Mucosa of stomach (tissue), 1 donor: ENCODE results near the gene NR2C1.

Source experiments
- H3K27me3 ChIP-seq: one replicate; pipeline ENCODE4 v1.7.0; 2013; ENCODE audit warnings: mild to moderate bottlenecking, low read length; ENCODE audit not compliant: control insufficient read depth, insufficient read depth
- H3K36me3 ChIP-seq: one replicate; pipeline ENCODE4 v1.7.0; 2013; ENCODE audit warnings: low read length; ENCODE audit not compliant: control insufficient read depth, insufficient read depth
- H3K4me1 ChIP-seq: one replicate; pipeline ENCODE4 v1.7.0; 2013; ENCODE audit warnings: mild to moderate bottlenecking, low read length; ENCODE audit not compliant: control insufficient read depth, insufficient read depth
- H3K4me3 ChIP-seq: one replicate; pipeline ENCODE4 v1.7.0; 2013; ENCODE audit warnings: low read length
- H3K9ac ChIP-seq: one replicate; pipeline ENCODE4 v1.7.0; 2013; ENCODE audit warnings: mild to moderate bottlenecking, low read length, moderate library complexity
- H3K9me3 ChIP-seq: one replicate; pipeline ENCODE4 v1.7.0; 2013; ENCODE audit warnings: mild to moderate bottlenecking, low read length, moderate library complexity; ENCODE audit not compliant: control insufficient read depth
- donor health status: Pancreatic carcinoma.

NR2C1 gene

GRCh38 chr12:95072900-95073697 is at the start of gene NR2C1:
TSS of gene NR2C1 (minus strand) at chr12:95073618. CDS start at chr12:95067384, 6,234 bp downstream.
- H3K27me3 ChIP-seq, result no peaks in the 10 kb centered on the region
- H3K9ac ChIP-seq, result peak within 1 kb of the TSS; percentile 94
- no peaks in the 10 kb centered on the region for H3K36me3 ChIP-seq
- peak within 1 kb of the TSS; percentile 97 for H3K4me3 ChIP-seq
- no peaks in the 10 kb centered on the region for H3K4me1 ChIP-seq
- no peaks in the 10 kb centered on the region for H3K9me3 ChIP-seq

DNA sequence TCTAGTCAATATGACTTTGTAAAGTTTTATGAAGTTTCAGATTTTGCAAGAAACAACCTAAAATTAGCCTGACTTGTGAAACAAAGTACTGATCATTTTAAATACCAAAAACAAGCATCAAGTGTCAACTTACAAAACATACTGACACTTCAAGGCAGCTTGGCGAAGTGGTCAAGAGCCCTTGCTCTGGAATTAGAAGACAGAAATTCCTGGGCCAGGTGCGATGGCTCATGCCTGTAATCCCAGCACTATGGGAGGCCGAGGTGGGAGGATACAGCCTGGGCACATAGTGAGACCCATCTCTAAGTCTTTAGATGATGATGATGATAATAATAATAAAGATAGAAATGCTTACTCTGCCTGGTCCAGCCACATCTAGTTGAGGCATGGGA is 45.4 kb upstream of the NR2C1 start:
- H3K4me3 ChIP-seq, result no peak overlapping the region
- H3K4me1 ChIP-seq, result peaks cover 9% of the 10 kb centered on the region
- no peaks in the 10 kb centered on the region for H3K36me3 ChIP-seq
- H3K27me3 ChIP-seq, result no peaks in the 10 kb centered on the region
- no peaks in the 10 kb centered on the region for H3K9me3 ChIP-seq
- no peak overlapping the region for H3K9ac ChIP-seq

DNA sequence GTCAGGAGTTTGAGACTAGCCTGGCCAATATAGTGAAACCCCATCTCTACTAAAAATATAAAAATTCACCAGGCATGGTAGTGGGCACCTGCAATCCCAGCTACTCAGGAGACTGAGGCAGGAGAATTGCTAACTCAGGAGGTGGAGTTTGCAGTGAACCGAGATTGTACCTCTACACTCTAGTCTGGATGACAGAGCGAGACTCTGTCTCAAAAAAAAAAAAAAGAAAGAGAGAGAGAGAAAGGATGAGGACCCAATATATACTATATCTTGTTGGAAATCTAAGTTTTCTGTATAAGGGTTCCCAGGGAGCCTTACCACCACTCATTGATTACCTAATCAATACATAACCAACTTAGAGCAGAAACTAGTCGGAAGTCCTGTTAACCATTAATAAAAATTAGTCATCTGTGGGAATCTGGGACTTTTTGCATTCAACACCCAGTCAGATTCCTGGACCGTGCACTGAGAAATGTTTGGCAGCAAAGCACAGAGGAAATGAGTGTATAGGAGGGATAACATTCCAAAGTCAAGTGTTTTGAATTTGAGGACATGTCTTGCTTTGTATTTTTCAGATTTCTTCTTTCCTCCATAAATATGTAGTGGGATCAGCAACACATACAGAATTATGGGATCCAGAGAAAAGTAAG is 44.8 kb upstream of the NR2C1 start:
- H3K36me3 ChIP-seq, result no peaks in the 10 kb centered on the region
- H3K9ac ChIP-seq, result no peak overlapping the region
- H3K4me3 ChIP-seq, result no peak overlapping the region
- H3K4me1 ChIP-seq, result peaks cover 9% of the 10 kb centered on the region
- H3K9me3 ChIP-seq, result no peaks in the 10 kb centered on the region
- H3K27me3 ChIP-seq, result no peaks in the 10 kb centered on the region

DNA sequence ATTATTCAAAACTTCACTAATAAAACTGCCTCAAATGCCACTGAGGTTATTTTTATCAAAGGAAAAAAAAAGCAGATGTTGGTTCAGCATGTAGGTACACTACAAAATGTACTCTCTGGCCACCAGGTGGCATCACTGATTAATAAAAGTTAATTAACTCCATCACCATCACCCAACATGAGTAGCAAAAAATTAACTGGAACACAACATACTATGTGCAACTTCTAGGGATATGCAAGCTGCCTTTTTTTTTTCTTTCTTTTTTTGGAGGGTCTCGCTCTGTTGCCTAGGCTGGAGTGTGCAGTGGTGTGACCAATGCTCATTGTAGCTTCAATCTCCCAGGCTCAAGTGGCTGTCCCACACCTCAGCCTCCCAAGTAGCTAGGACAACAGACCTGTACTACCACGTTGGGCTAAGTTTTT is 43.8 kb upstream of the NR2C1 start:
- no peaks in the 10 kb centered on the region for H3K9me3 ChIP-seq
- H3K36me3 ChIP-seq, result no peaks in the 10 kb centered on the region
- H3K4me1 ChIP-seq, result peaks cover 9% of the 10 kb centered on the region
- H3K9ac ChIP-seq, result peak overlapping the region; percentile 27
- H3K4me3 ChIP-seq, result peak overlapping the region; percentile 5
- no peaks in the 10 kb centered on the region for H3K27me3 ChIP-seq

DNA sequence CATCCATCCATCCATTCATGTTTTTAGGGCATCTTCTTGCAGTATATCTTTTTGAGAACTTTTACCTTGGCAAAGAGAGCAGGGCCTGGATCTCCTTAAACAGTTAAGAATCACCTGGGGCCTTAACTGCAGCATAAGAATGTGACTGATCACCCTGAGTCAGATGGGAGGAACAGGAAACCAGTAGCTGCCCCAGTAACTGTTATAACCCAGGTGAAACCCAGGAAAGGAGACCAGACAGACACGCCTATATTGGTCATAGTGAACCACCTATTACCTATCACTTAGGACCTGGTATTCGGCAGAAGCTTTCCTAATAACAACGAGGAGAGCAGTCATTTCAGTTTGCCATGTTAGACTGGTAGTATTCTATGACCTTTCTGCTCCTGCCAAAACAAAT is 43.4 kb upstream of the NR2C1 start:
- peak overlapping the region; percentile 27 for H3K9ac ChIP-seq
- no peaks in the 10 kb centered on the region for H3K27me3 ChIP-seq
- H3K9me3 ChIP-seq, result no peaks in the 10 kb centered on the region
- H3K36me3 ChIP-seq, result no peaks in the 10 kb centered on the region
- H3K4me1 ChIP-seq, result peaks cover 9% of the 10 kb centered on the region
- H3K4me3 ChIP-seq, result peak overlapping the region; percentile 5

DNA sequence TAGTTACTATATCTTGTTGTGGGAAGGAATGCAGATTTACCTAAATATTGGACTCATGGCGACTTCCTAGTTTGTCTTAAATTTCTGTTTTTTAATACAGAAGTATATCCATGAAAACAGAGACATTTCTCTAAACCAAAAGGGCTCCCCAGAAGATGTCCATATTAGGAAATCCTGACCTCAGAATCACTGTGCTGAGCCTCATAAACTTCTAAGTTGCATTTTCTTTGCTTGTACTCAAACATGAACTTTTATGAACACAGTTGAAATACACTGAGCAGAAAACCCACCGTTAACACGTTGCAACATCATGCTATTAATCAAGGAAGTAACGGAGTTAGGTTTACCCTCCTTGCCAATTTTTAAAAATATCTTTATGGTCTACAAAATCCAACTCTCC is 42.9 kb upstream of the NR2C1 start:
- Histone ChIP-seq H3K27me3 (no peaks in the 10 kb centered on the region), H3K36me3 (no peaks in the 10 kb centered on the region), H3K4me1 (peaks cover 9% of the 10 kb centered on the region), H3K9ac (no peak overlapping the region), H3K4me3 (no peak overlapping the region), H3K9me3 (no peaks in the 10 kb centered on the region)

- Histone ChIP-seq H3K9ac (no peak overlapping the region), H3K27me3 (no peaks in the 10 kb centered on the region), H3K36me3 (no peaks in the 10 kb centered on the region), H3K9me3 (no peaks in the 10 kb centered on the region), H3K4me1 (peaks cover 9% of the 10 kb centered on the region), H3K4me3 (no peak overlapping the region)
These were observed 42.2 kb upstream of the NR2C1 start for GRCh38 chr12:95115641-95116040.

DNA sequence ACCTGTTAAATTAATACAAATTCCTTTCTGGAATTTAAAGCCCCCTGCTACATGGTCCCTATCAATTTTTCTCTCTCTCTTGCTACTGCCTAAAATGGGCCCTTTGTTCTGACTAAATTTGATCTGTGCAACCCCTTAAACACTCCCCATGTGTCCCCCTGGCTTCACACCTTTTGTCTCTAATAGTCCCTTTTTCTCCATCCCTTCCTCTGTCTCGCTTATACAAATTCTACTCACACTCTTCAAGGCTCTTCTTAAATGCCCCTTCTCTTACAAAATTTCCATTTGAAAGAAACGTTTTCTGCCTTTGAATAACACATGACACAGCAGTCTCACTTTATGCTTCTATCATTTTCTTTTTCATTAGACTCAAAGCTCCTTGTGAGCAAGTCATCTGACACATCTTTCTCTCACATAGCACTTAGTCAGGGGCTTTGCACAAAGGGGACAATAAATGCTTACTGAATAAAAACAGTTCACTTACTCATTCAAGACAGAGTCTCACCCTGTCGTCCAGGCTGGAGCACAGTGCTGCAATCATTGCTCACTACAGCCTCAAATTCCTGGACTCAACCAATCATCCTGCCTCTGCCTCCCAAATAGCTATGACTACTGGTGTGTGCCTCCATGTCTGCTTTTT is 41.5 kb upstream of the NR2C1 start:
- H3K9ac ChIP-seq, result no peak overlapping the region
- no peaks in the 10 kb centered on the region for H3K9me3 ChIP-seq
- peaks cover 9% of the 10 kb centered on the region for H3K4me1 ChIP-seq
- H3K4me3 ChIP-seq, result no peak overlapping the region
- no peaks in the 10 kb centered on the region for H3K36me3 ChIP-seq
- H3K27me3 ChIP-seq, result no peaks in the 10 kb centered on the region

GRCh38 chr12:95107362-95107761 is 33.9 kb upstream of the NR2C1 start:
- H3K9me3 ChIP-seq, result no peaks in the 10 kb centered on the region
- peaks cover 13% of the 10 kb centered on the region for H3K4me1 ChIP-seq
- no peaks in the 10 kb centered on the region for H3K27me3 ChIP-seq
- no peak overlapping the region for H3K4me3 ChIP-seq
- H3K9ac ChIP-seq, result no peak overlapping the region
- H3K36me3 ChIP-seq, result no peaks in the 10 kb centered on the region

DNA sequence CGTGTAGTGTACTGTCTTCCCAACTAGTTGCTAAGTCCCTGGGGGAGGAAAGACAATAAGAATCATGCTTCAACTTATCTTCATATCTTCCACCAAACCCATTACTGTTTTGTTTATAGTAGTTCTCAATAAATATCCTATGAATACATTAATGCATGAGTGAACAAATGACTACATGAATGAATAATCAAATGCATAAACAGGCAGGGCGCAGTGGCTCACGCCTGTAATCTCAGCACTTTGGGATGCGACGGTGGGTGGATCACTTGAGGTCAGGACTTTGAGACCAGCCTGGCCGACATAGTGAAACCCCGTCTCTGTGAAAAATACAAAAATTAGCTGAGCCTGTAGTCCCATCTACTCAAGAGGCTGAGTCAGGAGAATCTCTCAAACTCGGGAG is 32.1 kb upstream of the NR2C1 start:
- Histone ChIP-seq H3K4me3 (no peak overlapping the region), H3K9ac (no peak overlapping the region), H3K36me3 (no peaks in the 10 kb centered on the region), H3K4me1 (peaks cover 19% of the 10 kb centered on the region), H3K27me3 (no peaks in the 10 kb centered on the region), H3K9me3 (no peaks in the 10 kb centered on the region)

DNA sequence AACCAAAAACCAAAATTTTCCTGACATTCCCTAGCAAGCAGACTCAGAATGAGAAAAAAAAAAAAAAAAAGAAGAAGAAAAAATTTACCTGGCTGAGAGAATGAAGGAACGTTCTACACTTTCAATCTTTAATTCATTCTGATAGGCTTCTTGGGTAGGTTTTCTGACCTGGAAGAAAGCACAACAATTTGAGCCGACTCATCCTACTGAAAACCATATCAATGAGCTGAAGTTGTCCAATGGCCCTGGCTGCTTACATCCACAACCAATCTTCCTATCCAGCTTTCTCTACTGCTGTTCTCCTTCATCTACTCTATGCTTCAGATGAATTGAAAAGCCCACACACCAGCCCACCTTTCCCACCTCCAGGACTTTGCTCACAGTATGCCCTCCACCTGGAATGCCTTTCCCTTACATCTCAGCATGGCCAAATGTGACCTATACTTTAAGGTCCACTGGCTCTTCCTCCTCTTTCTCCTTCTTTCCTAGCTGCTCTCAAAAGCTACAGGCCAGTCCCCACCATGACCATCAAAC is 31.6 kb upstream of the NR2C1 start:
- H3K4me3 ChIP-seq, result no peak overlapping the region
- H3K36me3 ChIP-seq, result no peaks in the 10 kb centered on the region
- H3K27me3 ChIP-seq, result no peaks in the 10 kb centered on the region
- H3K9me3 ChIP-seq, result no peaks in the 10 kb centered on the region
- peaks cover 23% of the 10 kb centered on the region for H3K4me1 ChIP-seq
- no peak overlapping the region for H3K9ac ChIP-seq
